H9 (cell line): ENCODE measurements around the gene ARNT2. TPM values are rescaled to one million over a fixed set of nuclear protein-coding genes. Genes with fewer than 3 reads are reported as not detected.

Source experiments
- DNase-seq: peaks from one replicate; pipeline ENCODE4 v3.0.0-alpha.2; 2017
- H2AFZ ChIP-seq: one replicate; pipeline ENCODE4 v1.6.1; 2013; ENCODE audit warnings: mild to moderate bottlenecking, low read length, control low read depth, moderate library complexity
- H2AK5ac ChIP-seq: 2 replicates; pipeline ENCODE4 v1.6.1; 2013; ENCODE audit warnings: low read length, control low read depth, mixed read lengths; ENCODE audit not compliant: insufficient read length
- H2BK120ac ChIP-seq: one replicate; pipeline ENCODE4 v1.6.1; 2013; ENCODE audit warnings: low read depth, mild to moderate bottlenecking, low read length, control low read depth, inconsistent platforms; ENCODE audit not compliant: poor library complexity, severe bottlenecking
- H2BK12ac ChIP-seq: 2 replicates; pipeline ENCODE4 v1.6.1; 2013; ENCODE audit warnings: low read length, control low read depth, mixed read lengths, low read depth; ENCODE audit not compliant: insufficient read length
- H2BK15ac ChIP-seq: 2 replicates; pipeline ENCODE4 v1.6.1; 2013; ENCODE audit warnings: low read depth, low read length, control low read depth
- H2BK20ac ChIP-seq: one replicate; pipeline ENCODE4 v1.6.1; 2013; ENCODE audit warnings: low read depth, mild to moderate bottlenecking, low read length, control low read depth, inconsistent platforms; ENCODE audit not compliant: poor library complexity, severe bottlenecking
- H2BK5ac ChIP-seq: 2 replicates; pipeline ENCODE4 v1.6.1; 2013; ENCODE audit warnings: low read length, control low read depth, mixed read lengths; ENCODE audit not compliant: insufficient read length
- H3K14ac ChIP-seq: 2 replicates; pipeline ENCODE4 v1.6.1; 2013; ENCODE audit warnings: low read length, control low read depth; ENCODE audit not compliant: insufficient read depth
- H3K18ac ChIP-seq: 2 replicates; pipeline ENCODE4 v1.6.1; 2013; ENCODE audit warnings: low read depth, mild to moderate bottlenecking, mixed read lengths, low read length, control low read depth; ENCODE audit not compliant: insufficient read length
- H3K23ac ChIP-seq: 2 replicates; pipeline ENCODE4 v1.6.1; 2013; ENCODE audit warnings: low read length, control low read depth, mixed read lengths, low read depth; ENCODE audit not compliant: insufficient read length
- H3K23me2 ChIP-seq: 2 replicates; pipeline ENCODE4 v1.6.1; 2013; ENCODE audit warnings: low read depth, mild to moderate bottlenecking, mixed read lengths, low read length, control low read depth; ENCODE audit not compliant: insufficient read length, poor library complexity, severe bottlenecking
- H3K27ac ChIP-seq: 2 replicates; pipeline ENCODE4 v1.5.1; 2013; ENCODE audit warnings: low read length, control low read depth, mixed read lengths, low read depth; ENCODE audit not compliant: insufficient read length
- H3K27me3 ChIP-seq: 2 replicates; pipeline ENCODE4 v1.6.1; 2013; ENCODE audit warnings: low read length, control low read depth, inconsistent platforms; ENCODE audit not compliant: insufficient read depth
- H3K4ac ChIP-seq: 2 replicates; pipeline ENCODE4 v1.6.1; 2013; ENCODE audit warnings: low read depth, mild to moderate bottlenecking, control low read depth, inconsistent platforms, low read length, moderate library complexity
- H3K4me1 ChIP-seq: 2 replicates; pipeline ENCODE4 v1.6.1; 2013; ENCODE audit warnings: low read length, control low read depth, inconsistent platforms; ENCODE audit not compliant: insufficient read depth
- H3K4me2 ChIP-seq: 2 replicates; pipeline ENCODE4 v1.6.1; 2013; ENCODE audit warnings: low read length, control low read depth, mixed read lengths; ENCODE audit not compliant: insufficient read length, insufficient read depth
- H3K56ac ChIP-seq: 2 replicates; pipeline ENCODE4 v1.6.1; 2013; ENCODE audit warnings: low read depth, mild to moderate bottlenecking, mixed read lengths, low read length, control low read depth; ENCODE audit not compliant: insufficient read length
- H3K79me1 ChIP-seq: 2 replicates; pipeline ENCODE4 v1.6.1; 2013; ENCODE audit warnings: low read depth, mild to moderate bottlenecking, moderate library complexity, low read length, control low read depth, inconsistent platforms; ENCODE audit not compliant: insufficient read depth, poor library complexity, severe bottlenecking
- H3K79me2 ChIP-seq: 2 replicates; pipeline ENCODE4 v1.6.1; 2013; ENCODE audit warnings: low read length, control low read depth, inconsistent platforms; ENCODE audit not compliant: insufficient read depth
- H3K9ac ChIP-seq: 2 replicates; pipeline ENCODE4 v1.6.1; 2013; ENCODE audit warnings: low read length, control low read depth, mixed read lengths; ENCODE audit not compliant: insufficient read length; ENCODE audit errors: extremely low read depth
- H3K9me3 ChIP-seq: one replicate; pipeline ENCODE4 v1.6.1; 2013; ENCODE audit warnings: low read depth, low read length, inconsistent platforms; ENCODE audit not compliant: control insufficient read depth
- H3T11ph ChIP-seq: one replicate; pipeline ENCODE4 v1.6.1; 2013; ENCODE audit warnings: mild to moderate bottlenecking, low read length, control low read depth, inconsistent platforms
- H4K20me1 ChIP-seq: one replicate; pipeline ENCODE4 v1.6.1; 2013; ENCODE audit not compliant: control insufficient read depth, insufficient read length, insufficient read depth
- H4K5ac ChIP-seq: 2 replicates; pipeline ENCODE4 v1.6.1; 2013; ENCODE audit warnings: low read depth, mild to moderate bottlenecking, mixed read lengths, low read length, control low read depth; ENCODE audit not compliant: insufficient read length
- H4K8ac ChIP-seq: replicated peaks from 2 replicates; pipeline ENCODE4 v1.6.1; 2013; ENCODE audit warnings: low read length, control low read depth, mixed read lengths, low read depth; ENCODE audit not compliant: insufficient read length
- H4K91ac ChIP-seq: 2 replicates; pipeline ENCODE4 v1.6.1; 2013; ENCODE audit warnings: low read depth, mild to moderate bottlenecking, moderate library complexity, mixed read lengths, low read length, control low read depth; ENCODE audit not compliant: insufficient read length
- H3K27ac Mint-ChIP-seq, 3 experiments: 2 replicates in 2 of 3; 3 replicates in 1 of 3; pipeline ENCODE4 v1.8.0; 2020 to 2021; ENCODE audit warnings: mixed read lengths in 3 of 3, mild to moderate bottlenecking in 1 of 3, moderate library complexity in 1 of 3
- H3K27me3 Mint-ChIP-seq: 2 replicates; pipeline ENCODE4 v1.8.0; 2021; ENCODE audit warnings: low read depth, mild to moderate bottlenecking, moderate library complexity, mixed read lengths
- H3K36me3 Mint-ChIP-seq, 3 experiments: 2 replicates in 2 of 3; 3 replicates in 1 of 3; pipeline ENCODE4 v1.8.0; 2020 to 2021; ENCODE audit warnings: low read depth in 3 of 3, mixed read lengths in 3 of 3; ENCODE audit not compliant: insufficient read depth in 1 of 3
- H3K4me1 Mint-ChIP-seq, 2 experiments: 2 replicates each; pipeline ENCODE4 v1.8.0; 2020; ENCODE audit warnings: mixed read lengths in 2 of 2
- H3K4me3 Mint-ChIP-seq, 2 experiments: 2 replicates in 1 of 2; 3 replicates in 1 of 2; pipeline ENCODE4 v1.8.0; 2020 to 2021; ENCODE audit warnings: mild to moderate bottlenecking in 2 of 2, mixed read lengths in 2 of 2, moderate library complexity in 1 of 2
- H3K9me3 Mint-ChIP-seq, 2 experiments: 2 replicates in 1 of 2; 3 replicates in 1 of 2; pipeline ENCODE4 v1.8.0; 2020; ENCODE audit warnings: mild to moderate bottlenecking in 2 of 2, mixed read lengths in 2 of 2, moderate library complexity in 1 of 2
- WGBS: extraction: QIAGEN DNeasy Blood & Tissue Kit; methylation state at CpG from one replicate; pipeline ENCODE4 v1.1.7; 2013; ENCODE audit warnings: missing lambda C conversion rate, low lambda C conversion rate, mixed read lengths; ENCODE audit not compliant: insufficient read length; ENCODE audit errors: extremely low coverage; 5-methylcytosine and 5-hydroxymethylcytosine counted together
- total RNA-seq: library from RNA; stranded (reverse); gene quantifications from 2 replicates; pipeline ENCODE4 v1.2.1, GENCODE V29; 2021
- TF ChIP-seq, protein P1 (sequence below): fragments of 200-600 bp; sonication (generic); conservative IDR thresholded peaks from 3 replicates; pipeline ENCODE4 v1.8.0; 2021; ENCODE audit warnings: antibody characterized with exemption, mild to moderate bottlenecking

ARNT2 gene
- total RNA-seq, 1 experiment from 2014 or later: 10.5 TPM

DNA sequence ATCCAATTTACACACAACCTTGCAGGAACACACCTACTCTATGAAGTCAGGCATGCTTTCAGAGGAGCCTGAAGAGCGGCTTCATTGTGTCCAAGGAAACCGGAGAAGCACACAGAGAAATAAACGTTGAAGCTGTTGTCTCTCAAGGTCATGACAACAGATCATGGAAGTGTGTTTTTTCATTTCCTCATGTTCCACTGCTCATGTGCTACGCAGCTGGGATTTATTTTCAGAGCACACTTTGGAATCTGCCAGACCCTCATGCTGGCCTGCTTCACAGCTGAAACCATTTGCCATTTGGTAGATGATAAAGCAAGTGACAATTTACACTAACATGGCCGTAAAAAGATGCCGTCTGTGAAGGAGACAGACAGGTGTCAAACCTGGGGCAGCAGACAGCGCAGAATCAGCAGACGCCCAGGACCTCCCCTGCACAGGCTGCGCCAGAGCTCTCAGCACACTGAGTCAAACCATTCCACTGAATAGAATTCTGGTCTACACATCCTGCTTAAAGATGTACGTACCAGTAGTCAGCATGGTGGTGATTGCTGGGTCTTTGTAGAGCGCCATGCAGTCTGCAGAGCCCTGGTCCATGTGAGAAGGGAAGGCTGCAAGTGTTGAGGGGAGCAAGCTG is 99.3 kb downstream of the ARNT2 start:
- no peak overlapping the region for H2BK15ac ChIP-seq
- H4K8ac ChIP-seq: no peak overlapping the region
- H2AK5ac ChIP-seq: no peak overlapping the region
- H3K27ac ChIP-seq: no peak overlapping the region
- no peak overlapping the region for H3K9ac ChIP-seq
- no peak overlapping the region for H3K4me3 Mint-ChIP-seq
- no peaks in the 10 kb centered on the region for H3K9me3 Mint-ChIP-seq
- no peak overlapping the region for H3K56ac ChIP-seq
- no peaks in the 10 kb centered on the region for H3K23me2 ChIP-seq
- no peaks in the 10 kb centered on the region for H3K27me3 Mint-ChIP-seq
- H4K5ac ChIP-seq: no peak overlapping the region
- H3K14ac ChIP-seq: no peak overlapping the region
- H3K18ac ChIP-seq: no peak overlapping the region
- no peaks in the 10 kb centered on the region; a peak in 2 of 7 replicates for H3K36me3 Mint-ChIP-seq
- H2AFZ ChIP-seq: no peak overlapping the region
- H3K27me3 ChIP-seq: no peaks in the 10 kb centered on the region
- peak; percentile 6 for DNase-seq
- H3K9me3 ChIP-seq: no peaks in the 10 kb centered on the region
- no peaks in the 10 kb centered on the region for H3K79me2 ChIP-seq
- no peak overlapping the region for H2BK5ac ChIP-seq
- no peaks in the 10 kb centered on the region for H3K4me1 Mint-ChIP-seq
- no peak overlapping the region for H3K4ac ChIP-seq
- H2BK12ac ChIP-seq: no peak overlapping the region
- no peak overlapping the region for H3T11ph ChIP-seq
- no peak overlapping the region; a peak in 1 of 7 replicates for H3K27ac Mint-ChIP-seq
- H3K4me1 ChIP-seq: no peaks in the 10 kb centered on the region
- H3K23ac ChIP-seq: no peak overlapping the region
- no peak overlapping the region for H2BK120ac ChIP-seq
- no peak overlapping the region for H4K91ac ChIP-seq
- TF ChIP-seq, protein P1, sequence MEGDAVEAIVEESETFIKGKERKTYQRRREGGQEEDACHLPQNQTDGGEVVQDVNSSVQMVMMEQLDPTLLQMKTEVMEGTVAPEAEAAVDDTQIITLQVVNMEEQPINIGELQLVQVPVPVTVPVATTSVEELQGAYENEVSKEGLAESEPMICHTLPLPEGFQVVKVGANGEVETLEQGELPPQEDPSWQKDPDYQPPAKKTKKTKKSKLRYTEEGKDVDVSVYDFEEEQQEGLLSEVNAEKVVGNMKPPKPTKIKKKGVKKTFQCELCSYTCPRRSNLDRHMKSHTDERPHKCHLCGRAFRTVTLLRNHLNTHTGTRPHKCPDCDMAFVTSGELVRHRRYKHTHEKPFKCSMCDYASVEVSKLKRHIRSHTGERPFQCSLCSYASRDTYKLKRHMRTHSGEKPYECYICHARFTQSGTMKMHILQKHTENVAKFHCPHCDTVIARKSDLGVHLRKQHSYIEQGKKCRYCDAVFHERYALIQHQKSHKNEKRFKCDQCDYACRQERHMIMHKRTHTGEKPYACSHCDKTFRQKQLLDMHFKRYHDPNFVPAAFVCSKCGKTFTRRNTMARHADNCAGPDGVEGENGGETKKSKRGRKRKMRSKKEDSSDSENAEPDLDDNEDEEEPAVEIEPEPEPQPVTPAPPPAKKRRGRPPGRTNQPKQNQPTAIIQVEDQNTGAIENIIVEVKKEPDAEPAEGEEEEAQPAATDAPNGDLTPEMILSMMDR: no peak
- no CpG with 5 or more reads among the region's 11 CpGs for WGBS
- H4K20me1 ChIP-seq: no peaks in the 10 kb centered on the region
- H2BK20ac ChIP-seq: no peak overlapping the region
- H3K79me1 ChIP-seq: no peaks in the 10 kb centered on the region
- no peak overlapping the region for H3K4me2 ChIP-seq
